ENCODE measurements around the gene LIMS2.

- TF ChIP-seq POLR2A (IDR thresholded peaks at IDR 0.05): no peak
- TF ChIP-seq CTCF (IDR thresholded peaks at IDR 0.05): no peak
These were observed 85.5 kb downstream of the LIMS2 start for GRCh38 chr2:127589841-127590240.

All from tibial nerve (tissue), 3 donors.